Spleen (tissue), 7 donors: ENCODE data around the gene NPLOC4.

ENCODE experiments used
- POLR2A ChIP-seq, 3 donors: fragments of 450-650 bp; IDR thresholded peaks; one replicate each; pipeline ENCODE4 v1.5.1; 2017; ENCODE audit warnings: antibody characterized with exemption in 3 of 3, mild to moderate bottlenecking in 1 of 3
- POLR2AphosphoS5 ChIP-seq, 3 donors: sonication (generic); formaldehyde crosslinking; IDR thresholded peaks; one replicate each; pipeline ENCODE4 v1.5.1; 2017; ENCODE audit warnings: antibody characterized with exemption in 3 of 3
- TF ChIP-seq, protein P1 (sequence below), 11 experiments: fragments of 200-600 bp in 7 of 11; fragments of 450-650 bp in 4 of 11; sonication (generic) in 4 of 11; IDR thresholded peaks in 8 of 11; conservative IDR thresholded peaks in 3 of 11; 1 replicate in 7 of 11; 2 replicates in 4 of 11; pipeline versions ENCODE4 v1.4.0 to v1.8.0; 2016 to 2021; ENCODE audit warnings: antibody characterized with exemption in 11 of 11, inconsistent platforms in 4 of 11, mild to moderate bottlenecking in 1 of 11
- donor health status: DM: no; HTN: no; CAD: no; lungs with moderate emphysema.
- donor health status: DM: no; HTN: no; CAD: no.
- donor health status: DM: no; HTN: no; CAD: no.

DNA sequence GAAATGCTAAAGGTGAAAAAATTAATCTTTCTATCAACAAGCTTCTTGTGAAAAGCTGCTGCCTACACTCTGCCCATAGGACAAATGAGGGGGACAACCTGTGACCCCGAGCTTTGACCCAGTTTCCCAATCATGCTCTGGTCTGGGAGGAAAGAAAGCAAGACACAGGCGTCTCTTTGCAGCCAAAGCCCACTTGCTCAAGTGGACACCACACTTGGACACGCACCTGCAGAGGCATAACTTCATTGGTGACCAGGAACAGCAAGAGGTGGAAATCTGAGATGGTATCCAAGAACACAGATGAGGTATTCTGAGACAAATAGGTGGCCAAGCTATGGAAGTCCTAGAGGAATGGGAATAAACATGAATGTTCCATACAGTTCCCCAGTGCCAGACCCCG, 69.7 kb downstream of the NPLOC4 start:
- TF ChIP-seq, protein P1, sequence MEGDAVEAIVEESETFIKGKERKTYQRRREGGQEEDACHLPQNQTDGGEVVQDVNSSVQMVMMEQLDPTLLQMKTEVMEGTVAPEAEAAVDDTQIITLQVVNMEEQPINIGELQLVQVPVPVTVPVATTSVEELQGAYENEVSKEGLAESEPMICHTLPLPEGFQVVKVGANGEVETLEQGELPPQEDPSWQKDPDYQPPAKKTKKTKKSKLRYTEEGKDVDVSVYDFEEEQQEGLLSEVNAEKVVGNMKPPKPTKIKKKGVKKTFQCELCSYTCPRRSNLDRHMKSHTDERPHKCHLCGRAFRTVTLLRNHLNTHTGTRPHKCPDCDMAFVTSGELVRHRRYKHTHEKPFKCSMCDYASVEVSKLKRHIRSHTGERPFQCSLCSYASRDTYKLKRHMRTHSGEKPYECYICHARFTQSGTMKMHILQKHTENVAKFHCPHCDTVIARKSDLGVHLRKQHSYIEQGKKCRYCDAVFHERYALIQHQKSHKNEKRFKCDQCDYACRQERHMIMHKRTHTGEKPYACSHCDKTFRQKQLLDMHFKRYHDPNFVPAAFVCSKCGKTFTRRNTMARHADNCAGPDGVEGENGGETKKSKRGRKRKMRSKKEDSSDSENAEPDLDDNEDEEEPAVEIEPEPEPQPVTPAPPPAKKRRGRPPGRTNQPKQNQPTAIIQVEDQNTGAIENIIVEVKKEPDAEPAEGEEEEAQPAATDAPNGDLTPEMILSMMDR (IDR thresholded peaks at IDR 0.05 in 8 of 11, conservative IDR thresholded peaks at IDR 0.05 in 3 of 11), result no peak
- TF ChIP-seq POLR2A (IDR thresholded peaks at IDR 0.05) (no peak), POLR2AphosphoS5 (IDR thresholded peaks at IDR 0.05) (no peak)
